ENCODE results near the gene ZNF691. TPM values are rescaled to one million over a fixed set of nuclear protein-coding genes. Genes with fewer than 3 reads are reported as not detected.

The ZNF691 gene
- total RNA-seq, 1 experiment from 2014 or later = 7.3 TPM

DNA sequence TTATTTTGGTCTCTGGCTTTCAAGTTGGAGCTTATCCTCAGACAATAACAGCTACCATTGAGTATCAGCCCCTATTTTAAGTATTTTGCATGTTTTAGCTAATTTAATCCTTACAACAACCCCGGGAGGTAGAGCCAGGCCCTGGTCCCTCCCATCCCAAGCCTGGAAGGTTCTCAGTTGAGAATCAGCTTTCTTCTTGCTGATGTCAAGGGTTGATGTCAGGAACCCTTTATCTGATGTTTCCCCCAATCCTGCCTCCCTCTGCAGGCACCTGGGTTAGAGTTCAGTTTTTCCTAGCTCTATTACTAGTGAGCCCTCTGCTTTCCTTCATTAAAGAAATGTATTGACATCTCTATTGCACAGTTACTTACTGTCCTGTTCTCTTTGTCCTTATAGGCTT, 25.6 kb upstream of the ZNF691 start:
- H3K27ac ChIP-seq = no peak overlapping the region
- no peaks in the 10 kb centered on the region for H3K27me3 ChIP-seq (replicated peaks)
- peaks cover 27% of the 10 kb centered on the region for H3K4me1 ChIP-seq (replicated peaks)
- H3K4me3 ChIP-seq = no peak overlapping the region
- no peaks in the 10 kb centered on the region for H3K36me3 ChIP-seq
- H3K9me3 ChIP-seq (replicated peaks) = no peaks in the 10 kb centered on the region
- DNase-seq (ENCODE audit: low read depth in 1 of 2, low spot score in 2 of 2) = no peak

DNA sequence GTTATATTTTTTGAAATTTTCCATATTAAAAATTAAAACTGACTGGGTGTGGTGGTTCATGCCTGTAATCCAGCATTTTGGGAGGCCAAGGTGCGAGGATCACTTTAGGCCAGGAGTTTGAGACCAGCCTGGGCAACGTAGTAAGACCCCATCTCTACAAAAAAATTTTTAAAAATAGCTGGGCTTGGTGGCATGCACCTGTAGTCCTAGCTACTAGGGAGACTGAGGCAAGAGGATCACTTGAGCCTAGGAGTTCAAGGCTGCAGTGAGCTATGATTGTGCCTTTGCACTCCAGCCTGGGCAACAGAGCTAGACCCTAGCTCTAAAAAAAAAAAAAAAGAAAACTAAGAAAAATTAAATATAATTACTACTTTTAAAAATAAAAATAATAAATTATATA, 24.7 kb upstream of the ZNF691 start:
- DNase-seq (ENCODE audit: low read depth in 1 of 2, low spot score in 2 of 2) = no peak
- no peaks in the 10 kb centered on the region for H3K27me3 ChIP-seq (replicated peaks)
- no peak overlapping the region for H3K4me3 ChIP-seq

DNA sequence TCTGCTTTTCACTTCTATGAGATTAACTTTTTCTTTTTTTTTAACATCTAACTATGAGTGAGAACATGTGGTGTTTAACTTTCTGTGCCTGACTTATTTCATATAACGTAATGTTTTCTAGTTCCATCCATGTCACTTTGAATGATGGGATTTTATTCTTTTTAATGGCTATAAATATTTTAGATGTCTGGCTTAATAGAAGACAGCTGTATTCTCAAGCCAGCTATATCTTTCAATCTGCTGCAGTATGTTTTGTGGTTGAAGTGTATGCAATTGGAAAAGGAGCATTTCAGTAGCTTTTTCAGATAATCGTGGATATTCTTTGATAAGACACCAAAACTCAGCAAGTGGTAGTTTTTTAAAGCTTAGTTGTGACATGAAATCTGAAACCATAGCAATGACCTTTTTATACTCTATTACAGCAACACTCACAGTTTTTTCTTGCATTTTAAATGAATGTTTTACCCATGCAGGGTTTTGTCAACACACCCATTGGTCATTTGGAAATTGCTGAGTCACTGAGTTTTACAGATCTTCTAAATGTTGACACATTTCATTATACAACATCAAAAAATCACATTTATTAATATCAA, 23.5 kb upstream of the ZNF691 start:
- no peaks in the 10 kb centered on the region for H3K9me3 ChIP-seq (replicated peaks)
- DNase-seq (ENCODE audit: low read depth in 1 of 2, low spot score in 2 of 2) = no peak
- no peaks in the 10 kb centered on the region for H3K36me3 ChIP-seq
- no peaks in the 10 kb centered on the region for H3K27me3 ChIP-seq (replicated peaks)
- no peak overlapping the region for H3K4me3 ChIP-seq
- no peak overlapping the region for H3K27ac ChIP-seq
- peaks cover 13% of the 10 kb centered on the region for H3K4me1 ChIP-seq (replicated peaks)

More for the DNA sequence above, 24.7 kb upstream of the ZNF691 start:
- Histone ChIP-seq H3K9me3 (replicated peaks) (no peaks in the 10 kb centered on the region), H3K36me3 (no peaks in the 10 kb centered on the region), H3K27ac (no peak overlapping the region), H3K4me1 (replicated peaks) (peaks cover 19% of the 10 kb centered on the region)

DNA sequence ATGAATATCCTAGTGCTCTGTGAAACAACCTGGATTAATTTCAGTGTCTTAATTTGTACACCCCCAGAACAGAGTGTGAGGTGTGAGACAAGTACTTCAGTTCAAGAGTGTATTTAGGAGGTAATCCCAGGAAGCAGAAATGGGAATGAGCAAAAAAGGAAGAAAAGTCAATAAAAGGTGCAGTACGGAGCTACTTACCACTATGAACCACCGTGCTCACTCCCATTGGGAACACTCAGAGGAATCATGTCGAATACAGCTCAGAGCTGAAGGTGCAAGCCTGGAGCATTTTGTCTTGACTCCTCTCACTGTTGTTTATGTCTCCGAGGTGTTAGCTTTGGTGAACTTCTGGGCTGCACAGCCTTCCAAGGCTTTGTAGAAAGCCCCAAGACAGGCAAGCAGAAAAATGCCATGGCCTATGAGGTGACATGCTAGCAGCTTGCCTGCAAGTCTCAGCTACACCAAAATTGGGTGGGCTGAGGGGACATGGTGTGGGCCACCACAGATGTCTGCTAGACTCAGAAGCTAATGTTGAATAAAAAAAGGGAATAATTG, 21.9 kb upstream of the ZNF691 start:
- Histone ChIP-seq H3K27me3 (replicated peaks) (no peaks in the 10 kb centered on the region), H3K36me3 (no peaks in the 10 kb centered on the region), H3K27ac (no peak overlapping the region), H3K4me3 (no peak overlapping the region), H3K4me1 (replicated peaks) (peaks cover 11% of the 10 kb centered on the region; the same call in 1 of the 2 replicates), H3K9me3 (replicated peaks) (no peaks in the 10 kb centered on the region)
- DNase-seq (ENCODE audit: low read depth in 1 of 2, low spot score in 2 of 2) = no peak

DNA sequence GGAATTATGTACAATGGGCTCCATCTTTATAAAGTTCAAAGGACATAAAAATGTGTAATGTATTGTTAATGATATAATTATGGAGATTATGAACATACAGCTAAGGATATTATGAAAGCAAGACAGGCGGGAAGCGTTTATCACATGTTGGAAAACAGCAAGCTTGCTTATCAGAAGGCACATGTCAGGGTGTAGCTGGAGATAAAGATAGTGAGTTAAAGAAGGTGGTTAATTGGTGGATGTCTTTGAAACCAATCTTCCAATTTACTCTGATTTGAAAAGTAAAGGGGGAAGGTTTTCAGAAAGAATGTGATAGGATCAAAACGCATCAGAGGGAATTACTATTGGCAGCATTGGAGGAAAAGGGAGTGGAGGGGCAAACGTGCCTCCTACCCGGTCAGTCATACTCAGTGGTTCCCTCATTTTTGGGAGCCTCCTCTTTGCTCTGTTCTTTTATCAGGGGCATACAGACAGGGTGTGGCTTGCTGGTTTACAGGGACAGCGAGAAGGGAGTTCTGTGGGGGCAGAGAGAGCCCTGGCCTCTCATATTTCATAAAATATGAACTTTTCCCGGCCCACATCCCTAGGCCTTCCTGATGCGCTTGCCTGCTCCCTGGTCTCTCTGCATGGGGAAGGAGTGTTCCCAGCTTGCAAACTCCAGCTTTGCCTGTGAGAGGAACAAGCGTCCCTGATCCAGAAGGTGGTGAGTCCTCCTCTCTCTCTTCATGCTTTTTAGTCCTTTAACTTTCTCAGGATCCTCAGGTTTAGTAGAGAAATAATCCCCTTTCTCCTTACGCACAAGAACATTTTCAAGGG, 21.2 kb upstream of the ZNF691 start:
- H3K27ac ChIP-seq = no peak overlapping the region
- H3K4me3 ChIP-seq = no peak overlapping the region
- H3K27me3 ChIP-seq (replicated peaks) = no peaks in the 10 kb centered on the region
- DNase-seq (ENCODE audit: low read depth in 1 of 2, low spot score in 2 of 2) = no peak
- no peaks in the 10 kb centered on the region for H3K36me3 ChIP-seq
- H3K9me3 ChIP-seq (replicated peaks) = no peaks in the 10 kb centered on the region
- peaks cover 11% of the 10 kb centered on the region; the same call in 1 of the 2 replicates for H3K4me1 ChIP-seq (replicated peaks)

DNA sequence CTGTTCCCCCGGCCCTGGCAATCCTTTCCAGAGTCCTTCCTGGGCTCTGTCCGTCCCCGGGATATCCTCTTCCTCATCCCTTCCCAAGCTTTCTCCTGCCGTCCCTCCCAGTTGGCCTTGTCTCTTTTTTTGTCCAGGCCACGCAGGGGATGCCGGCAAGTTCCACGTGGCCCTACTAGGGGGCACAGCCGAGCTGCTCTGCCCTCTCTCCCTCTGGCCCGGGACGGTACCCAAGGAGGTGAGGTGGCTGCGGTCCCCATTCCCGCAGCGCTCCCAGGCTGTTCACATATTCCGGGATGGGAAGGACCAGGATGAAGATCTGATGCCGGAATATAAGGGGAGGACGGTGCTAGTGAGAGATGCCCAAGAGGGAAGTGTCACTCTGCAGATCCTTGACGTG, 15.8 kb upstream of the ZNF691 start:
- DNase-seq (ENCODE audit: low read depth in 1 of 2, low spot score in 2 of 2) = no peak
- no peaks in the 10 kb centered on the region for H3K36me3 ChIP-seq
- no peak overlapping the region for H3K27ac ChIP-seq
- H3K4me3 ChIP-seq = no peak overlapping the region
- no peaks in the 10 kb centered on the region for H3K4me1 ChIP-seq (replicated peaks)
- H3K27me3 ChIP-seq (replicated peaks) = no peaks in the 10 kb centered on the region
- no peaks in the 10 kb centered on the region for H3K9me3 ChIP-seq (replicated peaks)

DNA sequence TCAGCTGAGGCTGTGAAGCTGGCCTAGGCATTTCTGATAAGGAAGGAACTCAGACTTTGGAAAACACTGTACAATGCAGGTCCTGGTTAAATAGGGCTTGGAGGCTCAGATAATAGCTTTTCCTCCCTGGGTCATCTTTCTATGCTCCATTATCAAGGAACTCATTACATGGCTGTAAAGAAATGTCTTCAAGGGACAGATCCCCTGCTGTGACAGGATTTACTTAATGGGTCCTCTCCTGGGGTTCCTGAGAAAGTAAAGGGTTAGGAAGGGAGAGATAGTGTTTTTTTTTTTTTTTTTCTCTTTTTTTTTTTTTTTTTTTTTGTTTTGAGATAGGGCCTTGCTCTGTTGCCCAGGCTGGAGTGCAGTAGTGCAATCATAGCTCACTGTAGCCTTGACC, 15.1 kb upstream of the ZNF691 start:
- Histone ChIP-seq H3K4me3 (no peak overlapping the region), H3K4me1 (replicated peaks) (no peaks in the 10 kb centered on the region), H3K27me3 (replicated peaks) (no peaks in the 10 kb centered on the region), H3K27ac (no peak overlapping the region), H3K9me3 (replicated peaks) (no peaks in the 10 kb centered on the region), H3K36me3 (no peaks in the 10 kb centered on the region)
- DNase-seq (ENCODE audit: low read depth in 1 of 2, low spot score in 2 of 2) = no peak

DNA sequence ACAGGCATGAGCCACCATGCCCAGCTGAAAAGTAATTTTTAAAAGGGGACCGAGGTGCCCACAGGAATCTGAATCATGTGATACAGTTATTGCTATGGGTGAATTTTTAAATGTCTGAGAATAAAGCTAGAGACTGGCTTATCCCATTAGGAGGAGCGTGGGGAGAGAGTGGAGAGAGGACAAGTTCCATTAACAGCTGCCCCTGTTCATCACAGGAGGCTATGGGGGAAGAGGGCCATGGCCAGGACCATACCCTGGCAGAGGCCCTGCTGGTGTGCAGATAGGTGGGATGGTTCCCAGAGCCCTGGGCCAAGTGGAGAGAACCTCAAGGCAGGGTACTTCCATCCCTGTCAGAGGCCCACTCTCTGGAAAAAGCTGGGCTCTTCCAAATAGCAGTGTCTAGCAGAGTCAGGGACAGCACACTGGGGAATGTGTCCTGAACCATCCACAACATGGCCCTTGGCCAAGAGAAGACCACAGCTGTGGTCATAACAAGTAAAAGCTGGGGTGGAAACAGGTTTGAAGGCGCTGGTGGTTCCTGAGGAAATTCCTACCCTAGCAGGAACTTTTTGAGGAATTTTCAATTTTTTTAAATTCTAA, 13.7 kb upstream of the ZNF691 start:
- Histone ChIP-seq H3K27ac (no peak overlapping the region), H3K9me3 (replicated peaks) (no peaks in the 10 kb centered on the region), H3K4me3 (no peak overlapping the region), H3K27me3 (replicated peaks) (no peaks in the 10 kb centered on the region), H3K4me1 (replicated peaks) (no peaks in the 10 kb centered on the region), H3K36me3 (no peaks in the 10 kb centered on the region)
- DNase-seq (ENCODE audit: low read depth in 1 of 2, low spot score in 2 of 2) = no peak

DNA sequence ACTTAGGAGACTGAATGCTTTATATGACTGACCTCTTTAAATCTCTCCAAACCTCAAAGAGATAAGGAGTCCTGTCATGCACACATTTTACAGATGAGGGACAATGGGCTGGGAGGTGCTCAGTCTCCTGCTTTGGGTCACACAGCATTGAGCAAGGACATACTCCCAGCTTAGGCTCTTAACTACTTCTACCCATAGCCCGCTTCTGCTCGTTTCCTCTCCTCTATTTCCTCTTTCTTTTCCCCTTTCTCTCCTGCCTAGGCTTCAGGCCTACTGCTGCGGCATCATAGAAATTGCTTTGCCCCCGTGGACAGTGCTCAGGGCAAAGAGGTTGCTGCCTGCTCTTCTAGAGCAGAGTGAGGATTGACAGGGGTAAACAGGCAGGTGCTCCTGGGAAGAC, 12.4 kb upstream of the ZNF691 start:
- DNase-seq (ENCODE audit: low read depth in 1 of 2, low spot score in 2 of 2) = no peak
- H3K36me3 ChIP-seq = no peaks in the 10 kb centered on the region
- no peaks in the 10 kb centered on the region for H3K9me3 ChIP-seq (replicated peaks)
- no peaks in the 10 kb centered on the region for H3K4me1 ChIP-seq (replicated peaks)
- no peak overlapping the region for H3K27ac ChIP-seq
- H3K27me3 ChIP-seq (replicated peaks) = no peaks in the 10 kb centered on the region
- no peak overlapping the region for H3K4me3 ChIP-seq

DNA sequence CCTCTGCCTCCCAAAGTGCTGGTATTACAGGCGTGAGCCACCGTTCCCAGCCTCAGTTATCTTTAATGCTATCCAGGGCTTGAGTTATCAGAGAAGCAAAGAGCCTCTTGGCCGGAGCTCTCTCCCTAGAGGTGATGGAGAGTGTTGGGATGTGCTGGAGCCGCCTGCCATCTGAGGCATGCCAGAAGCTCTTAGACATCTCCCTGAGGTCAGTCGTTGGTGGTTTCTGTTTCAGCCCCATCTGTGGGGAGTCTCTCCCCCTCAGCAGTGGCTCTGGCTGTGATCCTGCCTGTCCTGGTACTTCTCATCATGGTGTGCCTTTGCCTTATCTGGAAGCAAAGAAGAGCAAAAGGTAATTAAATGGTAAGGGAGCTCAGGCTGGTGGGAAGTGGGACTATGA, 11.6 kb upstream of the ZNF691 start:
- H3K9me3 ChIP-seq (replicated peaks) = no peaks in the 10 kb centered on the region
- no peak overlapping the region for H3K27ac ChIP-seq
- H3K4me3 ChIP-seq = no peak overlapping the region
- no peaks in the 10 kb centered on the region for H3K27me3 ChIP-seq (replicated peaks)
- H3K4me1 ChIP-seq (replicated peaks) = no peaks in the 10 kb centered on the region
- no peaks in the 10 kb centered on the region for H3K36me3 ChIP-seq
- no peak for DNase-seq (ENCODE audit: low read depth in 1 of 2, low spot score in 2 of 2)

DNA sequence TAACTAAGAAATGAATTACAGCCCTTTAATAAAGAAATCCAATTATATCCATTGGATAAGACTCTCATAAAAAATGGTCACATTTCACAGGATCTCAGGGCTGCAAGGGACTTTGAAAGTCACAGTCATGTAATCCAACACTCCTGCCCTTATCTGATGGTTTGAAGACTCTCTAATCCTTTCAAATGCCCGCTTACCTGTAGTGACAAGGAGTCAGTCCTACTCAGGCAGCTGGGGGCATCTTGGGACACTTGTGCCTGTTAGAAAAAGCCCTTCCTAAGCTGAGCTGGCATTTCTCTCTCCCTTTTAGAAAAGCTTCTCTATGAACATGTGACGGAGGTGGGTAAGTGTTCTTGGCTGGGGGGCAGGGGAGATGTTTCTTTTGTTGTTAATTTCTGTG, 11.0 kb upstream of the ZNF691 start:
- DNase-seq (ENCODE audit: low read depth in 1 of 2, low spot score in 2 of 2) = no peak
- H3K27me3 ChIP-seq (replicated peaks) = no peaks in the 10 kb centered on the region
- no peaks in the 10 kb centered on the region for H3K9me3 ChIP-seq (replicated peaks)
- no peaks in the 10 kb centered on the region for H3K36me3 ChIP-seq
- H3K27ac ChIP-seq = no peak overlapping the region
- H3K4me3 ChIP-seq = no peak overlapping the region
- no peaks in the 10 kb centered on the region for H3K4me1 ChIP-seq (replicated peaks)

DNA sequence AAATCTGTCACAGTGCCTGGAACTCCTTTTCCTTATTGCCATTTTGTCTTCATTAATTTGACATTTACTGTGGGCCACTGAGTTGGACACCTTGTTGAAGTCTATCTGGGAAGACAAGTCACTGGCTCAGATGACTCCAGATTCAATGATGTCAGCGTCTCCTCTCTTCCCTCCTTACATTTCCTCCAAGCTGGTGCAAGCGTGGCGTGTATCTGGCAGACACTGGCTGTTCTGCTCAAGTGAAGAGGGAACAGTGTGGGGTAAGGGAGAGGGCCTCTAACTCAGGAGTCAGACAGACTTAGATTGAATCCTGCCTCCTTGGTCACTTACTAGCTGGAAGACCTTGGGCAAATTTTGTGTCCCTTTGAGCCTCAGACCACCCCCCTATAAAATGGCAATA, 8.7 kb upstream of the ZNF691 start:
- H3K27me3 ChIP-seq (replicated peaks) = no peaks in the 10 kb centered on the region
- H3K36me3 ChIP-seq = no peaks in the 10 kb centered on the region
- H3K27ac ChIP-seq = no peak overlapping the region
- no peaks in the 10 kb centered on the region for H3K4me1 ChIP-seq (replicated peaks)
- DNase-seq (ENCODE audit: low read depth in 1 of 2, low spot score in 2 of 2) = no peak
- H3K4me3 ChIP-seq = no peak overlapping the region
- H3K9me3 ChIP-seq (replicated peaks) = no peaks in the 10 kb centered on the region

DNA sequence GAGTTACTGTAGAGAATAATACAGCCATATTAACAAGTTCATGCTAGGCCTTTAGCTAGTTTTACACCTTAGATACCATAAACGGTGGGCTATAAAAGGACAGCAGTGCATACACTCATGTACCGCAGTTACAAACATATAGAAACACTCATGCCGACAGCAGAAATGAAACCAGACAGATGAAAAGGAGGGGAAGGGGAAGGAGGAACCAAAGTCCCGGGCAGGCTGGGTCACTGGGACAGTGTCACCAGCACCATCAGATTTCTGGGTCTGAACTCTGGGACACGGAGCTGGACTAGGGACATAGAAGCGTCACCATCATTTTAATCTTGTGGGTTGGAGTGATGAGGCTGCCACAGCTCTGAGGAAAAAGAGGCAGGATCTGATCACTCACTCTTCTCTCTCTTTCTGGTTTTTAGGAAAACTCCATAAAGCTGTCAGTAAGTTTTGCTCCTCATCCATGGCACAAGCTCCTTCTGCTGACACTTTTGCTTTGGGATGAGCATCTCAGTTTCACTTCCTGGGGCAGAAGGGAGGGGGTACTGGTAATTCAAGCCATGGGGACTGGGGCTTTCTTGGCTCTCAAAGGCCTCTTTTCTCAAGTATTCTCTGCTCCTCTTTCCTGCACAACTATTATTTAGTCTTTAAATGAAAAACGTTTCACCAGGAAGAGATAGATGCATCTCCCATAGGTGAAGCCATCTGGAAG, 7.8 kb upstream of the ZNF691 start:
- Histone ChIP-seq H3K27me3 (replicated peaks) (no peaks in the 10 kb centered on the region), H3K4me1 (replicated peaks) (no peaks in the 10 kb centered on the region), H3K36me3 (no peaks in the 10 kb centered on the region), H3K4me3 (no peak overlapping the region), H3K27ac (no peak overlapping the region), H3K9me3 (replicated peaks) (no peaks in the 10 kb centered on the region)
- no peak for DNase-seq (ENCODE audit: low read depth in 1 of 2, low spot score in 2 of 2)

DNA sequence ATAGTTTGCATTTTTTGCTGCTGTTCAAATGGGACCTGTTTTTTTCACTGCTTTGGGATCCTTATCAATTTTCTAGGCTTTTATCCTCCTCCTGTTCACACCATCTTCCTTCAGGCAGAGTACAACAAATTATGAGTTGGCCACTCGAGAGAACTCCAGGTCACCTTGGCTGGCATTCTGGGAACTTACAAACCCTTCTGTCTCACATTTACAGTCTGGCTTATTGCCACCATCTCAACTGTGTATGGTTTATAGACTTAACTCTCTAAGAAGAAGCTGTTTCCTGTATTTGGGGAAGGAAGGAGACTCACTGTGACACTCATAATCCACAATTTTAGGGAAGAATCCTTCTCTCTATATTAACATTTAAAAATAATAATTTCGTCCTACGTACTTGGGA, 5.4 kb upstream of the ZNF691 start:
- H3K27ac ChIP-seq = no peak overlapping the region
- H3K9me3 ChIP-seq (replicated peaks) = no peaks in the 10 kb centered on the region
- no peak for DNase-seq (ENCODE audit: low read depth in 1 of 2, low spot score in 2 of 2)
- peaks cover 18% of the 10 kb centered on the region for H3K4me1 ChIP-seq (replicated peaks)
- H3K36me3 ChIP-seq = no peaks in the 10 kb centered on the region
- no peaks in the 10 kb centered on the region for H3K27me3 ChIP-seq (replicated peaks)
- H3K4me3 ChIP-seq = no peak overlapping the region

All from SJSA1 (cell line).